ENCODE results near the gene KLHL36. TPM values are rescaled to one million over a fixed set of nuclear protein-coding genes. Genes with fewer than 3 reads are reported as not detected.
A peak's percentile ranks its signal among the peaks of the same experiment; 100 is the strongest.

Gene KLHL36
- total and polyA plus RNA-seq, 9 donors: 9.8 to 18.8 (median 13.2) TPM

DNA sequence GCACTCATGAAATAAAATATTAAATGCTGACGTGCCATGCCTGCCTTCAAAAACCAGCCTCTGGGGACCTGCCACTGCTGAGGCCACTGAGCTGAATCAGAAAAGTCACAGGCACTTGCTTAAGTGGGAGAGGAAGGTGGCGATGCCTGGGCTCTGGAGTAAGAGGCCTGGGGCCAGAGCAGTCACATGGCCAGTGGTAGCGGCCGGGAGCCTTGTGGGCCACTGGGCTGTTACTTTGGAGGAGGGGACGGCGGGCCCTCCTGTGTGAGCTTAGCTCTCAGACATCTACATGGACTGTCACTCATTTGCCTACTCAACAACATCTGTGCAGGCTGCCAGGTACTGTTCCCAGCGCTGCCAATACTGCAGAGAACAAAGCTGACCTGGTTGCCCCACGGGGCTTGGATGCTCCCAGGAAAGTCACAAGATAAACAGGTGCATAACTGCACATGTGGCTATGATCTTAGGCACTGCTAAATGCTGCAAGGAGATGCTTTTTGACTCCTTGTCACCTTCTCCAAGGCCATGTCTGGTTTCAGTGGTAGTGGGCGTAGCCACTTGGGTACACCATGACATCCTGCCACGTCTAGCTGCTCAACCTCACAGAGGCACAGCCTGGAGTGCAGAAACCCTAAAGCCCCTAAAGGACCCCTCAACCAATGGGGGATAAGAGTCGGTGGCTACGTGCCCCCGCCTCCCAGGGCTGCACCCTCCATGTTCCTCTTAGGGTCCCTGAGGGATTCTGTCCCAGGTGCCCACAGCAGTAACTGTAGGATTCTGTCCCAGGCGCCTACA is 42.0 kb upstream of the KLHL36 start:
- DNase-seq: no peak
- Histone ChIP-seq H3K4me1 (ENCODE audit: control insufficient read depth, insufficient read depth, low read length) (peaks cover 10% of the 10 kb centered on the region), H3K9me3 (replicated peaks; ENCODE audit: control insufficient read depth, low read depth, low read length) (peaks cover 5% of the 10 kb centered on the region), H3K4me3 (ENCODE audit: low read length) (no peak overlapping the region), H3K27me3 (ENCODE audit: control insufficient read depth, insufficient read depth, low read length) (peaks cover 3% of the 10 kb centered on the region), H3K36me3 (ENCODE audit: control insufficient read depth, insufficient read depth, low read length) (no peaks in the 10 kb centered on the region), H3K27ac (ENCODE audit: low read length) (no peak overlapping the region)
- 89% methylated on average over 8 of the region's 14 CpGs for WGBS (ENCODE audit: insufficient coverage)

DNA sequence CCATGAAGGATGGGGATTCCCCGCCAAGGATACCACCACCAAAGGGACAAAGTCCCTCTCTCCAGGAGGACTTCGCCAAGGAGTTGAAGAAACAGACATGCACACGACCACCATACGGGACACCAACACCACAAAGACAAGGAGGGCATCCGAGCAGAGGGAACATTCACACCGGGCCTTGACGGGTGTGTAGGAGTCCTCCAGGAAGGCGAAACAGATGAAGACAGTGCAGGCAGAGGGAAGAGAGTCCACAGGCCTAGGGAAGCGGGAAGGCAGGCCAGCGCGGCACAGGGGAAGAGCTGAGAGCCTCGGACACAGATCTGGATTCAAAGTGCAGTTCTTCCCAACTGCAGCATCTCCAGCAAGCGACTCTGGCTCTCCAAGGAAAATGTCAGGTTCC is 41.2 kb upstream of the KLHL36 start:
- DNase-seq: no peak
- no peaks in the 10 kb centered on the region for H3K27me3 ChIP-seq (ENCODE audit: control insufficient read depth, insufficient read depth, low read length)
- H3K9me3 ChIP-seq (replicated peaks; ENCODE audit: control insufficient read depth, low read depth, low read length): peaks cover 5% of the 10 kb centered on the region
- H3K36me3 ChIP-seq (ENCODE audit: control insufficient read depth, insufficient read depth, low read length): no peaks in the 10 kb centered on the region
- H3K27ac ChIP-seq (ENCODE audit: low read length): no peak overlapping the region
- WGBS (ENCODE audit: insufficient coverage): 95% methylated on average over 4 of the region's 13 CpGs
- no peak overlapping the region for H3K4me3 ChIP-seq (ENCODE audit: low read length)
- H3K4me1 ChIP-seq (ENCODE audit: control insufficient read depth, insufficient read depth, low read length): peaks cover 10% of the 10 kb centered on the region

GRCh38 chr16:84607694-84608093 is 40.6 kb upstream of the KLHL36 start:
- peak; percentile 51 for DNase-seq
- H3K4me3 ChIP-seq (ENCODE audit: low read length): no peak overlapping the region
- H3K4me1 ChIP-seq (ENCODE audit: control insufficient read depth, insufficient read depth, low read length): peaks cover 10% of the 10 kb centered on the region
- H3K36me3 ChIP-seq (ENCODE audit: control insufficient read depth, insufficient read depth, low read length): no peaks in the 10 kb centered on the region
- no peaks in the 10 kb centered on the region for H3K27me3 ChIP-seq (ENCODE audit: control insufficient read depth, insufficient read depth, low read length)
- 73% methylated on average over 7 of the region's 7 CpGs for WGBS (ENCODE audit: insufficient coverage)
- H3K9me3 ChIP-seq (replicated peaks; ENCODE audit: control insufficient read depth, low read depth, low read length): peaks cover 5% of the 10 kb centered on the region
- H3K27ac ChIP-seq (ENCODE audit: low read length): no peak overlapping the region

DNA sequence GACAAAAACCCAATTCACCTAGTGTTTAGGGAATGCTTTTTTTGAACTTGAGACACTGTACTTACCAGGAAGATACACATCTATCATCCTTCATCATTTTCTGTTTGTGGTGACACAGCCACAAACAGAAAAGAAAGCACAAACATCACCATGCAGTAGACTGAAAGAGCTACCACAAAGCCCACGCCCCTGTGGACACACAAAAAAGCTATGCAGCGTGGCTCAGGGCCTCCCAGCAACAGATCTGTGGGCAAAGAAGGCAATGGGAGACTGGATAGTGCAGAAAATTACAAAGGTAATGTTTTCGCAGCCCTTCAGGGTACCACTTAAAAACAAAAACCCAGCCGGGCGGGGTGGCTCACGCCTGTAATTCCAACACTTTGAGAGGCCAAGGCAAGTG is 40.0 kb upstream of the KLHL36 start:
- H3K36me3 ChIP-seq (ENCODE audit: control insufficient read depth, insufficient read depth, low read length): no peaks in the 10 kb centered on the region
- H3K9me3 ChIP-seq (replicated peaks; ENCODE audit: control insufficient read depth, low read depth, low read length): peaks cover 5% of the 10 kb centered on the region
- H3K27ac ChIP-seq (ENCODE audit: low read length): no peak overlapping the region
- peaks cover 8% of the 10 kb centered on the region for H3K4me1 ChIP-seq (ENCODE audit: control insufficient read depth, insufficient read depth, low read length)
- H3K27me3 ChIP-seq (ENCODE audit: control insufficient read depth, insufficient read depth, low read length): no peaks in the 10 kb centered on the region
- no peak overlapping the region for H3K4me3 ChIP-seq (ENCODE audit: low read length)
- no peak for DNase-seq
- WGBS (ENCODE audit: insufficient coverage): 83% methylated on average over 3 of the region's 6 CpGs

DNA sequence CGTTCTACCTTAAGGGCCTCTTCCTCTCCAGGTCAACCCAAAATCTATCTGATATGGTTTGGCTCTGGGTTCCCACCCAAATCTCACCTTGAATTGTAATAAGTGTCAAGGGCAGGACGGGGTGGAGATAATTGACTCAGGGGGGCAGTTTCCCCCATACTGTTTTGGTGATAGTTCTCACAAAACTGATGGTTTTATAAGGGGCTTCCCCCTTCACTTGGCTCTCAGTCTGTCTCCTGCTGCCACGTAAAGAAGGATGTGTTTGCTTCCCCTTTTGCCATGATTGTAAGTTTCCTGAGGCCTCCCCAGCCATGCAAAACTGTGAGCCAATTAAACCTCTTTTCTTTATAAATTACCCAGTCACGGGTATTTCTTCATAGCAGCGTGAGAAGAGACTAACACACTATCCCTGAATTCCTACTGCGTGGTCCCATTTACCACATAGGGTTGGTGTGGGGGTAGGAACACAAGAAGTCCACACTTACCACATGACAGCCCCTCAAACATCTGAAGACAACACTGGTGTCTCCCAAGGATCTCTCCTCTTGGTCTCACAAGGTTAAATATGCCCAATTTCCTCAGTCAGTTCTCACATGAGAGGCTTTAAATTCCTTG is 38.6 kb upstream of the KLHL36 start:
- H3K4me3 ChIP-seq (ENCODE audit: low read length): no peak overlapping the region
- WGBS (ENCODE audit: insufficient coverage): 25% methylated on average over 1 of the region's 6 CpGs
- H3K36me3 ChIP-seq (ENCODE audit: control insufficient read depth, insufficient read depth, low read length): no peaks in the 10 kb centered on the region
- peaks cover 1% of the 10 kb centered on the region for H3K27me3 ChIP-seq (ENCODE audit: control insufficient read depth, insufficient read depth, low read length)
- peaks cover 5% of the 10 kb centered on the region for H3K9me3 ChIP-seq (replicated peaks; ENCODE audit: control insufficient read depth, low read depth, low read length)
- DNase-seq: no peak
- H3K27ac ChIP-seq (ENCODE audit: low read length): no peak overlapping the region
- peaks cover 3% of the 10 kb centered on the region for H3K4me1 ChIP-seq (ENCODE audit: control insufficient read depth, insufficient read depth, low read length)

GRCh38 chr16:84610376-84610775 is 37.9 kb upstream of the KLHL36 start:
- Histone ChIP-seq H3K4me1 (ENCODE audit: control insufficient read depth, insufficient read depth, low read length) (peaks cover 7% of the 10 kb centered on the region), H3K4me3 (ENCODE audit: low read length) (no peak overlapping the region)
- WGBS (ENCODE audit: insufficient coverage): no CpG with 5 or more reads among the region's 1 CpG

GRCh38 chr16:84611041-84611440 is 37.3 kb upstream of the KLHL36 start:
- Histone ChIP-seq H3K4me1 (ENCODE audit: control insufficient read depth, insufficient read depth, low read length) (peaks cover 7% of the 10 kb centered on the region), H3K36me3 (ENCODE audit: control insufficient read depth, insufficient read depth, low read length) (no peaks in the 10 kb centered on the region), H3K27me3 (ENCODE audit: control insufficient read depth, insufficient read depth, low read length) (peaks cover 14% of the 10 kb centered on the region), H3K4me3 (ENCODE audit: low read length) (no peak overlapping the region), H3K9me3 (replicated peaks; ENCODE audit: control insufficient read depth, low read depth, low read length) (no peaks in the 10 kb centered on the region), H3K27ac (ENCODE audit: low read length) (no peak overlapping the region)
- WGBS (ENCODE audit: insufficient coverage): 18% methylated on average over 2 of the region's 4 CpGs
- DNase-seq: peak; percentile 49

More at GRCh38 chr16:84610376-84610775, 37.9 kb upstream of the KLHL36 start:
- peaks cover 3% of the 10 kb centered on the region for H3K9me3 ChIP-seq (replicated peaks; ENCODE audit: control insufficient read depth, low read depth, low read length)
- H3K27ac ChIP-seq (ENCODE audit: low read length): no peak overlapping the region
- no peak for DNase-seq
- H3K36me3 ChIP-seq (ENCODE audit: control insufficient read depth, insufficient read depth, low read length): no peaks in the 10 kb centered on the region
- H3K27me3 ChIP-seq (ENCODE audit: control insufficient read depth, insufficient read depth, low read length): peaks cover 8% of the 10 kb centered on the region

- H3K36me3 ChIP-seq (ENCODE audit: control insufficient read depth, insufficient read depth, low read length): no peaks in the 10 kb centered on the region
- H3K4me3 ChIP-seq (ENCODE audit: low read length): no peak overlapping the region
- peaks cover 17% of the 10 kb centered on the region for H3K4me1 ChIP-seq (ENCODE audit: control insufficient read depth, insufficient read depth, low read length)
- no CpG with 5 or more reads among the region's 7 CpGs for WGBS (ENCODE audit: insufficient coverage)
- no peak for DNase-seq
- H3K9me3 ChIP-seq (replicated peaks; ENCODE audit: control insufficient read depth, low read depth, low read length): no peaks in the 10 kb centered on the region
- peaks cover 30% of the 10 kb centered on the region for H3K27me3 ChIP-seq (ENCODE audit: control insufficient read depth, insufficient read depth, low read length)
- H3K27ac ChIP-seq (ENCODE audit: low read length): no peak overlapping the region
Measured at GRCh38 chr16:84612686-84613085, 35.6 kb upstream of the KLHL36 start.

- H3K27ac ChIP-seq (ENCODE audit: low read length): peak overlapping the region; percentile 20
- DNase-seq: no peak
- H3K36me3 ChIP-seq (ENCODE audit: control insufficient read depth, insufficient read depth, low read length): no peaks in the 10 kb centered on the region
- H3K27me3 ChIP-seq (ENCODE audit: control insufficient read depth, insufficient read depth, low read length): peaks cover 30% of the 10 kb centered on the region
- 87% methylated on average over 3 of the region's 7 CpGs for WGBS (ENCODE audit: insufficient coverage)
- peaks cover 19% of the 10 kb centered on the region for H3K4me1 ChIP-seq (ENCODE audit: control insufficient read depth, insufficient read depth, low read length)
- no peak overlapping the region for H3K4me3 ChIP-seq (ENCODE audit: low read length)
- H3K9me3 ChIP-seq (replicated peaks; ENCODE audit: control insufficient read depth, low read depth, low read length): no peaks in the 10 kb centered on the region
Measured at GRCh38 chr16:84613408-84614072, 34.8 kb upstream of the KLHL36 start.

DNA sequence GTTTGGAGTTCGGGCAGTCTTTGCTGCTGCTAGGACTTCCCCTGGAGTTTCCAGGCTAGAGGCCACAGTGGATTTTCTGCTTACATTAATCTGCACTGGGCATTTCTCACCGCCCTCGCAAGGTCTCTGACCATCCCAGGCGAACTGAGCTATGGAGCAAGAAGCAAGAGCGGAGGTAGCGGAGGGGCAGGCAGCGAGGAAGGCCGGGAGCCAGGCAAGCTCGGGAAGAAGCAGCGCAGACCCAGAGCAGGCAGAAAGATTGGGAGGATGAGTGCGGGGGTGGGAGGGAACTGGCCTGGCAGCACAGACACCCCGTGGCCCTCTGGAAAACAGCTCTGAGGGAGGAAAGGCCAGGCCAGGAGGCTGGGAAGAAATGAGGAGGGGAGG is 34.2 kb upstream of the KLHL36 start:
- Histone ChIP-seq H3K9me3 (replicated peaks; ENCODE audit: control insufficient read depth, low read depth, low read length) (no peaks in the 10 kb centered on the region), H3K36me3 (ENCODE audit: control insufficient read depth, insufficient read depth, low read length) (no peaks in the 10 kb centered on the region), H3K27ac (ENCODE audit: low read length) (peak overlapping the region; percentile 20), H3K27me3 (ENCODE audit: control insufficient read depth, insufficient read depth, low read length) (peaks cover 35% of the 10 kb centered on the region), H3K4me1 (ENCODE audit: control insufficient read depth, insufficient read depth, low read length) (peaks cover 20% of the 10 kb centered on the region), H3K4me3 (ENCODE audit: low read length) (no peak overlapping the region)
- peak; percentile 61 for DNase-seq
- WGBS (ENCODE audit: insufficient coverage): 56% methylated on average over 11 of the region's 12 CpGs
